Stimulated activated naive CD4-positive, alpha-beta T cell (primary cell): ENCODE data around the gene MYO1E.

Source experiments
- DNase-seq, 6 experiments: peaks; one replicate each; lab custom pipeline; 2025; lab: John Stamatoyannopoulos, UW

MYO1E gene

GRCh38 chr15:59191855-59192237, 180.8 kb downstream of the MYO1E start:
- no peak for DNase-seq

GRCh38 chr15:59190291-59190690, 182.4 kb downstream of the MYO1E start:
- DNase-seq, result no peak

- DNase-seq, result no peak
Measured at GRCh38 chr15:59189241-59189640, 183.4 kb downstream of the MYO1E start.

- DNase-seq, result no peak
Measured at GRCh38 chr15:59186501-59186900, 186.2 kb downstream of the MYO1E start.

- DNase-seq, result no peak
Measured at GRCh38 chr15:59185725-59186124, 186.9 kb downstream of the MYO1E start.

GRCh38 chr15:59180945-59181600, 191.6 kb downstream of the MYO1E start:
- DNase-seq, result no peak

GRCh38 chr15:59179717-59180116, 193.0 kb downstream of the MYO1E start:
- no peak for DNase-seq

GRCh38 chr15:59178151-59178695, 194.4 kb downstream of the MYO1E start:
- no peak for DNase-seq

GRCh38 chr15:59177317-59177660, 195.4 kb downstream of the MYO1E start:
- no peak for DNase-seq

- no peak for DNase-seq
Measured at GRCh38 chr15:59176653-59177316, 195.9 kb downstream of the MYO1E start.

GRCh38 chr15:59174835-59175831, 197.5 kb downstream of the MYO1E start:
- DNase-seq, result peak in 1 of 6 experiments; percentile 4

- no peak for DNase-seq
Measured at GRCh38 chr15:59174151-59174834, 198.4 kb downstream of the MYO1E start.

GRCh38 chr15:59173194-59173593, 199.5 kb downstream of the MYO1E start:
- no peak for DNase-seq

- DNase-seq, result no peak
Measured at GRCh38 chr15:59172289-59172901, 200.3 kb downstream of the MYO1E start.

- no peak for DNase-seq
Measured at GRCh38 chr15:59171067-59171397, 201.6 kb downstream of the MYO1E start.

- no peak for DNase-seq
Measured at GRCh38 chr15:59170295-59171066, 202.2 kb downstream of the MYO1E start.

- DNase-seq, result no peak
Measured at GRCh38 chr15:59169251-59169708, 203.4 kb downstream of the MYO1E start.

- DNase-seq, result no peak
Measured at GRCh38 chr15:59168536-59168935, 204.1 kb downstream of the MYO1E start.

- no peak for DNase-seq
Measured at GRCh38 chr15:59166601-59167265, 205.9 kb downstream of the MYO1E start.

GRCh38 chr15:59166166-59166565, 206.5 kb downstream of the MYO1E start:
- DNase-seq, result no peak
